Uterus (tissue), 4 donors: ENCODE measurements around the gene SLC22A6. TPM values are rescaled to one million over a fixed set of nuclear protein-coding genes. Genes with fewer than 3 reads are reported as not detected.

Source experiments
- DNase-seq, 2 donors: peaks; one replicate each; pipeline ENCODE4 v3.0.0-alpha.2; 2019 to 2020
- H3K27ac ChIP-seq, 2 donors: fragments of 200-600 bp; sonication (generic); 1 replicate in 1 of 2; 2 replicates in 1 of 2; pipeline ENCODE4 v1.5.1; 2016 to 2018
- H3K27me3 ChIP-seq, 2 donors: fragments of 200-600 bp; sonication (generic); one replicate each; pipeline ENCODE4 v1.5.1; 2018 to 2019; ENCODE audit warnings: control low read depth in 1 of 2
- H3K36me3 ChIP-seq, 2 donors: fragments of 200-600 bp; sonication (generic); one replicate each; pipeline ENCODE4 v1.5.1; 2019; ENCODE audit warnings: control low read depth in 1 of 2
- H3K4me1 ChIP-seq, 2 donors: fragments of 200-600 bp; sonication (generic); one replicate each; pipeline ENCODE4 v1.5.1; 2018 to 2019; ENCODE audit warnings: control low read depth in 1 of 2
- H3K4me3 ChIP-seq, 2 donors: fragments of 200-600 bp; sonication (generic); 1 replicate in 1 of 2; 2 replicates in 1 of 2; pipeline ENCODE4 v1.5.1; 2018 to 2019; ENCODE audit warnings: mild to moderate bottlenecking in 1 of 2
- H3K9me3 ChIP-seq, 2 donors: fragments of 200-600 bp; sonication (generic); one replicate each; pipeline ENCODE4 v1.5.1; 2019; ENCODE audit warnings: control low read depth in 1 of 2
- POLR2A ChIP-seq, 2 donors: fragments of 450-650 bp; IDR thresholded peaks; one replicate each; pipeline ENCODE4 v1.6.1; 2016; ENCODE audit warnings: antibody characterized with exemption in 2 of 2, mild to moderate bottlenecking in 1 of 2, moderate library complexity in 1 of 2
- intact Hi-C: fragments of 100-400 bp; cut with DNase I; formaldehyde crosslinking; loops from one replicate; pipeline ENCODE4 v1.15.1; 2023; ENCODE audit warnings: low total_unique reads
- total RNA-seq, 4 donors: library from RNA; depleted of rRNA in 3 of 4; stranded (reverse); fragments of >200 nt in 3 of 4; gene quantifications; one replicate each; pipeline versions ENCODE4 v1.1.0 to v1.2.4, GENCODE V29; 2014 to 2023
- TF ChIP-seq, protein P1 (sequence below), 4 experiments: fragments of 200-600 bp in 2 of 4; fragments of 450-650 bp in 2 of 4; sonication (generic) in 2 of 4; IDR thresholded peaks; one replicate each; pipeline ENCODE4 v1.5.1; 2016 to 2019; ENCODE audit warnings: antibody characterized with exemption in 4 of 4, mild to moderate bottlenecking in 2 of 4, moderate library complexity in 1 of 4
- donor health status: DM: yes; HTN: yes; CAD: no.

Gene SLC22A6
- total RNA-seq, result not detected

- Histone ChIP-seq H3K4me3 (no peak within 1 kb of the TSS), H3K9me3 (no peaks in the 10 kb centered on the region), H3K27ac (no peak within 1 kb of the TSS), H3K27me3 (no peaks in the 10 kb centered on the region), H3K4me1 (no peaks in the 10 kb centered on the region), H3K36me3 (no peaks in the 10 kb centered on the region)
- no peak for DNase-seq
- TF ChIP-seq, protein P1, sequence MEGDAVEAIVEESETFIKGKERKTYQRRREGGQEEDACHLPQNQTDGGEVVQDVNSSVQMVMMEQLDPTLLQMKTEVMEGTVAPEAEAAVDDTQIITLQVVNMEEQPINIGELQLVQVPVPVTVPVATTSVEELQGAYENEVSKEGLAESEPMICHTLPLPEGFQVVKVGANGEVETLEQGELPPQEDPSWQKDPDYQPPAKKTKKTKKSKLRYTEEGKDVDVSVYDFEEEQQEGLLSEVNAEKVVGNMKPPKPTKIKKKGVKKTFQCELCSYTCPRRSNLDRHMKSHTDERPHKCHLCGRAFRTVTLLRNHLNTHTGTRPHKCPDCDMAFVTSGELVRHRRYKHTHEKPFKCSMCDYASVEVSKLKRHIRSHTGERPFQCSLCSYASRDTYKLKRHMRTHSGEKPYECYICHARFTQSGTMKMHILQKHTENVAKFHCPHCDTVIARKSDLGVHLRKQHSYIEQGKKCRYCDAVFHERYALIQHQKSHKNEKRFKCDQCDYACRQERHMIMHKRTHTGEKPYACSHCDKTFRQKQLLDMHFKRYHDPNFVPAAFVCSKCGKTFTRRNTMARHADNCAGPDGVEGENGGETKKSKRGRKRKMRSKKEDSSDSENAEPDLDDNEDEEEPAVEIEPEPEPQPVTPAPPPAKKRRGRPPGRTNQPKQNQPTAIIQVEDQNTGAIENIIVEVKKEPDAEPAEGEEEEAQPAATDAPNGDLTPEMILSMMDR (IDR thresholded peaks at IDR 0.05), result no peak
- TF ChIP-seq POLR2A (IDR thresholded peaks at IDR 0.05), result no peak
- intact Hi-C loops, result no loop called here
Measured at GRCh38 chr11:62984451-62984991, at the start of gene SLC22A6. Gene SLC22A6 (minus strand): TSS chr11:62984967. CDS start chr11:62984690, 277 bp downstream.

DNA sequence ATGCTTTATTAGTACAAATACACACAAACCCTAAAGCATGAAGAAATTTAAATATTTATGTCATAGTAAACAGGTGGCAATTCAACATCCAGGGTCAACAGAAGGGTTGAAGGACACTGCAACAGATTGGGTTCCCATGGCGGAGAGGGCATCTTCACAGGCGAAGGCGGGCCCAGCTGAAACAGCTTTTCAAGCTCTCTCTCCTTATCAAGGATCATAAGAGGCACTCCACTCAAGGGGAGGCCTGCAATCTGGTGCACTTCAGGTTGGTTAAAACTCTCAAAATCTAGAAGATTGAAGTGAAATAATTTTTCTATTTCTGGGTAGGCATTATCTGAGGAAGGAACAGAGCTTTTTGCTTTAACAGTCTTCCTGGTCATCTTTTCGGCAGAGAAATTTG is 47.7 kb upstream of the SLC22A6 start:
- TF ChIP-seq, protein P1 (IDR thresholded peaks at IDR 0.05), result no peak
- no peak for TF ChIP-seq POLR2A (IDR thresholded peaks at IDR 0.05)
- intact Hi-C loops, result no loop called here
- no peaks in the 10 kb centered on the region for H3K36me3 ChIP-seq

DNA sequence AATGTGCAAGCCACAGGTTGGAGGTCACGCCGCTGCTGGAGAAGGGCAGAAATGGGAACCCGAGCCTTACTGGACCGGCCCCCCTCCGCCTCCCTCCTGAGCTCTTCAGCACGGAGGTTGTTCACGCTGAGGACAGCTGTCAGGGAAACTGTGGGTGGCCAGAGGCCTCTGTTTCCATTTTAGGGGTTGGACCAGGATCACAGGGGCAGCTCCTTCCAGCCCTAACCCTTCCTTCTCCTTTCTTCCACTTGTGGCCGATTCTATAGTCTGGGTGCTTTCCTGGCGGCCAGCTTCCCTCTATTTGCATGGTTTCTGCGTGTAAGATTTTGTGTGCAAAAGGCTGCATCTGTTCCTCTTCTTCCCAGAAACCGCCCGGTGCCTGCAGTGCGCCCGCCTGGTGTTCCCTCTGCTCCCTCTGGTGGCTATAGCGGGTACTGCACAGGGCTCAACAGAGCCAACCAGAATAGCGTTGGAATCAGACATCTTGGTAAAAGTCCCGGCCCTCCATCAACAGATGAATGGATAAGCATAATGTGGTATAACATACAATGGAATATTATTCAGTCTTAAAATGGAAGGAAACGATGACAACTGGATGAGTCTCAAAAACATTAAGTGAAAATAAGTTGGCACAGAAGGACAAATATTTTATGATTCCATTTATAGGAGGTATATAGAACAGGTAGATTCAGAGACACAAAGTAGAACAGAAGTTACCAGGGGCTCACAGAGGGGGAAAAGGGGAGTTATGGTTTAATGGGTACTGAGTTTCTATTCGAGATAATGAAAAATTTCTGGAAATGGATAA is 39.3 kb upstream of the SLC22A6 start:
- peak; percentile 84 to 85 for DNase-seq
- H3K27me3 ChIP-seq, result no peaks in the 10 kb centered on the region
- H3K4me1 ChIP-seq, result no peaks in the 10 kb centered on the region
- intact Hi-C loops, result loop anchor here (2.0 to 10.0 kb wide), 2 partner anchors 117 to 1089 kb away; no protein-coding TSS in a partner anchor
- TF ChIP-seq, protein P1 (IDR thresholded peaks at IDR 0.05), result peak; percentile 98 to 100 (median 99)
- no peak for TF ChIP-seq POLR2A (IDR thresholded peaks at IDR 0.05)
- H3K36me3 ChIP-seq, result no peaks in the 10 kb centered on the region
- no peaks in the 10 kb centered on the region for H3K9me3 ChIP-seq
- no peak overlapping the region for H3K4me3 ChIP-seq
- H3K27ac ChIP-seq, result no peak overlapping the region

More for the DNA sequence above, 47.7 kb upstream of the SLC22A6 start:
- no peaks in the 10 kb centered on the region for H3K4me1 ChIP-seq
- DNase-seq, result no peak
- no peak overlapping the region for H3K4me3 ChIP-seq
- H3K27ac ChIP-seq, result no peak overlapping the region
- no peaks in the 10 kb centered on the region for H3K9me3 ChIP-seq
- no peaks in the 10 kb centered on the region for H3K27me3 ChIP-seq

GRCh38 chr11:63023222-63023814 is 38.6 kb upstream of the SLC22A6 start:
- intact Hi-C loops, result loop anchor here (2.0 to 10.0 kb wide), 2 partner anchors 117 to 1089 kb away; no protein-coding TSS in a partner anchor
- DNase-seq, result no peak
- Histone ChIP-seq H3K27ac (no peak overlapping the region), H3K27me3 (no peaks in the 10 kb centered on the region), H3K36me3 (no peaks in the 10 kb centered on the region), H3K4me3 (no peak overlapping the region), H3K4me1 (no peaks in the 10 kb centered on the region), H3K9me3 (no peaks in the 10 kb centered on the region)
- no peak for TF ChIP-seq POLR2A (IDR thresholded peaks at IDR 0.05)
- TF ChIP-seq, protein P1 (IDR thresholded peaks at IDR 0.05), result no peak

DNA sequence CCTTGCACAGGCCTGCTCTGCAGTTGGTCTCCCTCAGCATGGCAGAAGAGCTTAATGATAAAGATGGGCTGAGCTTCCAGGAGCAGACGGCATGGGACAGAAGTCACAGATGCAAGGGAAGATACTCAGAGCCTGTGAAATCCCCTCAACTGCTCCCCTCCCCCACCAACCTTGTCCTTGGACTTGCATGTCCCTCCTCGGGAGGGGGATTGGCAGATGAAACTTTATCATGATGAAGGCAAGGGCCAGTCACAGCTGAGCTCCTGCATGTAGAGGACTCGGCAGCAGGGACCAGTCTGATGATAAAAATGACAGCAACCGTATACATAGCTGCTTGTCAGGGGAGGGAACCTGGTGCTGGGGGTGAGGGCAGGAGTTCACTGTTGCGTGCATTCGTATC is 37.7 kb upstream of the SLC22A6 start:
- Histone ChIP-seq H3K4me1 (no peaks in the 10 kb centered on the region), H3K36me3 (no peaks in the 10 kb centered on the region), H3K9me3 (no peaks in the 10 kb centered on the region), H3K27me3 (no peaks in the 10 kb centered on the region), H3K4me3 (no peak overlapping the region), H3K27ac (no peak overlapping the region)
- DNase-seq, result no peak
- no peak for TF ChIP-seq POLR2A (IDR thresholded peaks at IDR 0.05)
- intact Hi-C loops, result loop anchor here (2.0 to 10.0 kb wide), 2 partner anchors 116 to 1088 kb away; no protein-coding TSS in a partner anchor
